Activated CD4-positive, CD25-positive, alpha-beta regulatory T cell treated with anti-CD3 and anti-CD28 coated beads, Interleukin-2, amount 50 U/mL, for 24 hours (primary cell): ENCODE results near the gene COL10A1.

ENCODE experiments used
- ATAC-seq, 2 donors: fragments of 150-1000 bp; cut with Tn5 transposase; one replicate each; pipeline ENCODE4 v1.10.0; 2021; ENCODE audit warnings: mild to moderate bottlenecking in 1 of 2, moderate library complexity in 1 of 2

The COL10A1 gene

GRCh38 chr6:116078945-116079344 is 47.0 kb downstream of the COL10A1 start:
- ATAC-seq = no peak

- ATAC-seq = no peak
Measured at GRCh38 chr6:116078522-116078921, 47.4 kb downstream of the COL10A1 start.

GRCh38 chr6:116074732-116075390 is 51.1 kb downstream of the COL10A1 start:
- ATAC-seq = no peak

- ATAC-seq = no peak
Measured at GRCh38 chr6:116073765-116074440, 52.0 kb downstream of the COL10A1 start.

GRCh38 chr6:116072368-116072767 is 53.6 kb downstream of the COL10A1 start:
- ATAC-seq = no peak

GRCh38 chr6:116070616-116071389 is 55.1 kb downstream of the COL10A1 start:
- no peak for ATAC-seq

GRCh38 chr6:116070101-116070500 is 55.8 kb downstream of the COL10A1 start:
- no peak for ATAC-seq
